Loucy (cell line): ENCODE measurements around the gene IQCE.

ENCODE experiments used
- H2AFZ ChIP-seq: fragments of 200-600 bp; sonication (generic); 2 replicates; pipeline ENCODE4 v1.6.0; 2016; ENCODE audit warnings: antibody characterized with exemption, mild to moderate bottlenecking, low read length, moderate library complexity
- H3F3A ChIP-seq: fragments of 200-600 bp; 2 replicates; pipeline ENCODE4 v1.6.0; 2016; ENCODE audit warnings: antibody characterized with exemption, low read depth, mild to moderate bottlenecking
- H3K27me3 ChIP-seq: fragments of 200-600 bp; sonication (generic); 2 replicates; pipeline ENCODE4 v1.6.1; 2014; ENCODE audit warnings: low read length, mild to moderate bottlenecking; ENCODE audit not compliant: insufficient read depth, poor library complexity, severe bottlenecking
- H3K36me3 ChIP-seq: fragments of 200-600 bp; sonication (generic); 2 replicates; pipeline ENCODE4 v1.6.1; 2016; ENCODE audit warnings: low read length; ENCODE audit not compliant: insufficient read depth
- H3K4me1 ChIP-seq: fragments of 200-600 bp; sonication (generic); 2 replicates; pipeline ENCODE4 v1.5.1; 2014; ENCODE audit warnings: low read length, mild to moderate bottlenecking; ENCODE audit not compliant: insufficient read depth, poor library complexity, severe bottlenecking
- H3K4me2 ChIP-seq: fragments of 200-600 bp; sonication (generic); 2 replicates; pipeline ENCODE4 v1.6.0; 2014; ENCODE audit warnings: antibody characterized with exemption, low read length, low read depth, mild to moderate bottlenecking; ENCODE audit not compliant: poor library complexity, severe bottlenecking
- H3K4me3 ChIP-seq: fragments of 200-600 bp; sonication (generic); 2 replicates; pipeline ENCODE4 v1.5.1; 2014; ENCODE audit warnings: low read length, mild to moderate bottlenecking, mixed read lengths; ENCODE audit not compliant: poor library complexity, severe bottlenecking
- H3K79me2 ChIP-seq: fragments of 200-600 bp; sonication (generic); 2 replicates; pipeline ENCODE4 v1.6.1; 2014; ENCODE audit warnings: low read length; ENCODE audit not compliant: insufficient read depth
- H3K9ac ChIP-seq: fragments of 200-600 bp; sonication (generic); 2 replicates; pipeline ENCODE4 v1.6.0; 2014; ENCODE audit warnings: mild to moderate bottlenecking, low read depth, low read length, moderate library complexity; ENCODE audit not compliant: poor library complexity, severe bottlenecking
- H3K9me2 ChIP-seq: fragments of 200-600 bp; sonication (generic); replicated peaks from 2 replicates; pipeline ENCODE4 v1.6.1; 2016; ENCODE audit warnings: low read depth, low read length, mixed read lengths
- H3K9me3 ChIP-seq: fragments of 200-600 bp; sonication (generic); 2 replicates; pipeline ENCODE4 v1.6.1; 2014; ENCODE audit warnings: mild to moderate bottlenecking, antibody characterized with exemption, low read length, low read depth; ENCODE audit not compliant: insufficient read depth
- H4K20me1 ChIP-seq: fragments of 200-600 bp; sonication (generic); 2 replicates; pipeline ENCODE4 v1.6.0; 2014; ENCODE audit warnings: antibody characterized with exemption, low read length, mild to moderate bottlenecking; ENCODE audit not compliant: insufficient read depth, poor library complexity, severe bottlenecking
- CTCF ChIP-seq: fragments of 200-600 bp; sonication (generic); conservative IDR thresholded peaks from 2 replicates; pipeline ENCODE4 v1.5.1; 2014; ENCODE audit warnings: mild to moderate bottlenecking, antibody characterized with exemption, low read length
- EZH2phosphoT487 ChIP-seq: fragments of 200-600 bp; IDR thresholded peaks from 2 replicates; pipeline ENCODE4 v1.6.1; 2018; ENCODE audit warnings: antibody characterized with exemption, mild to moderate bottlenecking, moderate library complexity, borderline replicate concordance

IQCE gene

GRCh38 chr7:2601907-2602306 is 43.1 kb downstream of the IQCE start:
- Histone ChIP-seq H3K4me2 (no peak overlapping the region), H3K9ac (no peak overlapping the region), H3K4me3 (no peak overlapping the region), H3K9me3 (no peaks in the 10 kb centered on the region), H3K4me1 (no peaks in the 10 kb centered on the region), H3K27me3 (no peaks in the 10 kb centered on the region), H2AFZ (no peak overlapping the region), H3F3A (no peaks in the 10 kb centered on the region), H3K36me3 (no peaks in the 10 kb centered on the region), H4K20me1 (no peaks in the 10 kb centered on the region), H3K79me2 (no peaks in the 10 kb centered on the region), H3K9me2 (no peaks in the 10 kb centered on the region)
- TF ChIP-seq CTCF (no peak), EZH2phosphoT487 (no peak)

DNA sequence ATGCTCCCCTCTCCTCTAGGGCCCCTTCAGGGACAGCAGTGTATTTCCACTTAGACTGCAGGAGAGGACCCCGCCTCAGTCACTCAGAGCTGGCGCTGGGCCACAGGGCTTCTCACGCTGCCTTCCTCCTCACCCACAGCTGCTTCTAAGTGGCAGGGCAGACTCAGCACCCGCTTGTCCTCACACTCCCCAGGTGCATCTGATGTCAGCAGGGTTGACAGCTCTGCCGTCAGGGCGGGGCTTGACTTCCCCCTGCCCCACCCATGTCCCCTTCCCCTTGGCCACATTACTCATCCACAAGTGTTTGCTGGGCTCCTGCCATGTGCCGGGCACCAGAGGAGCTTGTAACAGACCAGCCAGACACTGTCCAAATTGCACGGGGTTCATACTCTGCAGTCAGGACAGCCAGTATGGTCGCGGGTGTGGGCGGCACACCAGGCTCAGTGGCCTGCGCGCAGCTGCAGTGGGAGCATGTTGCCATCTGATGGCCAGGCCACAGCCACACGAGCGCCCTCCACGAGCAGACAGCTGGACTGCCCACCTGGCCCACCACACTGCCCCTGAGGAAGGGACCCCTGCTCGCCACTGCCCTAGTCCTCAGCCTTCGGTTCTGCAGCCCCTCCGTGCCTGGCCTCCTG is 43.7 kb downstream of the IQCE start:
- no peaks in the 10 kb centered on the region for H3K9me3 ChIP-seq
- no peak for TF ChIP-seq EZH2phosphoT487
- TF ChIP-seq CTCF: no peak
- H3K4me2 ChIP-seq: no peak overlapping the region
- no peaks in the 10 kb centered on the region for H3F3A ChIP-seq
- no peaks in the 10 kb centered on the region for H3K9me2 ChIP-seq
- no peaks in the 10 kb centered on the region for H3K79me2 ChIP-seq
- no peaks in the 10 kb centered on the region for H3K4me1 ChIP-seq
- no peaks in the 10 kb centered on the region for H3K27me3 ChIP-seq
- no peaks in the 10 kb centered on the region for H3K36me3 ChIP-seq
- H2AFZ ChIP-seq: no peak overlapping the region
- no peak overlapping the region for H3K4me3 ChIP-seq
- no peak overlapping the region for H3K9ac ChIP-seq
- no peaks in the 10 kb centered on the region for H4K20me1 ChIP-seq

- Histone ChIP-seq H2AFZ (no peak overlapping the region), H3K9me3 (no peaks in the 10 kb centered on the region), H3F3A (no peaks in the 10 kb centered on the region), H4K20me1 (no peaks in the 10 kb centered on the region), H3K27me3 (no peaks in the 10 kb centered on the region), H3K9ac (no peak overlapping the region), H3K9me2 (no peaks in the 10 kb centered on the region), H3K36me3 (no peaks in the 10 kb centered on the region), H3K4me2 (no peak overlapping the region), H3K4me3 (no peak overlapping the region), H3K79me2 (no peaks in the 10 kb centered on the region), H3K4me1 (no peaks in the 10 kb centered on the region)
- TF ChIP-seq CTCF (no peak), EZH2phosphoT487 (no peak)
Measured at GRCh38 chr7:2603044-2603965, 44.5 kb downstream of the IQCE start.
